Activated T-cell treated with anti-CD3 and anti-CD28 coated beads, Interleukin-2, amount 50 U/mL, for 4 hours (primary cell): ENCODE measurements around the gene CEACAM3. TPM values are rescaled to one million over a fixed set of nuclear protein-coding genes. Genes with fewer than 3 reads are reported as not detected.

Source experiments
- ATAC-seq, 2 donors: fragments of 200-7000 bp; cut with Tn5 transposase; one replicate each; pipeline ENCODE4 v1.10.0; 2021
- DNase-seq: peaks from one replicate; pipeline ENCODE4 v3.0.0-alpha.2; 2020
- H3K27me3 Mint-ChIP-seq: one replicate; pipeline ENCODE4 v1.8.0; 2021; ENCODE audit warnings: low read depth, mixed read lengths
- H3K36me3 Mint-ChIP-seq: one replicate; pipeline ENCODE4 v1.8.0; 2022; ENCODE audit warnings: mixed read lengths; ENCODE audit not compliant: insufficient read depth
- H3K4me1 Mint-ChIP-seq: one replicate; pipeline ENCODE4 v1.8.0; 2021; ENCODE audit warnings: low read depth, mixed read lengths
- H3K4me3 Mint-ChIP-seq: one replicate; pipeline ENCODE4 v1.8.0; 2021; ENCODE audit warnings: mild to moderate bottlenecking, moderate library complexity, mixed read lengths
- H3K9me3 Mint-ChIP-seq: one replicate; pipeline ENCODE4 v1.8.0; 2021; ENCODE audit warnings: mixed read lengths
- total RNA-seq, 3 donors: library from RNA; stranded (reverse); gene quantifications; one replicate each; pipeline ENCODE4 v1.2.1, GENCODE V29; 2021

CEACAM3 gene
- total RNA-seq, 3 donors from 2014 or later: not detected

DNA sequence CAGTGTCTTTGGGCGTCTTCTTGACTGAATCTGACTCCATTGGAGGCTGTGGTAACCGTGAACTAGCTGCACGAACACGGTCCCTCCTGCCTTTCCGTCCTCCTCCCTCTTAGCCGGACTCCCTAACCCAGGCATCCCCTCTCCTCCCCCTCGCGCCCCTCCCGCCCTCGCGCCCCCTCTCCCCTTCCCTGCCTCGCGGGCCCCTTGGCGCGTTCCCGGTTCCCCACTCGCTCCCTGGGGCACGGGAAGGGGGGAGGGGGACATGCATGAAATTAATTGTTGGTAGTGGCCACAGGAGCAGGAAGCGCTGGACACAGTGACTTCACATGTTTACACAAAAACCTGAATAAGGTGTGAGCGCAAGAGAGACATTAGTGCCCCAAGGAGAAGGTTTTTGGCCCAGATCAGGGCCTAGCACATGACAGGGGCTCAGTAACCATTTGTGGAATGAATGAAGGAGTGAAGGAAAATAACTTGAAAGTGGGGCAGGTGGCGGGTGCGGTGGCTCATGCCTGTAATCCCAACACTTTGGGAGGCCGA is 48.7 kb downstream of the CEACAM3 start:
- Mint-ChIP-seq H3K9me3 (no peaks in the 10 kb centered on the region), H3K4me3 (no peak overlapping the region), H3K4me1 (no peaks in the 10 kb centered on the region), H3K27me3 (peaks cover under 1% of the 10 kb centered on the region), H3K36me3 (no peaks in the 10 kb centered on the region)
- DNase-seq: no peak
- ATAC-seq: no peak

GRCh38 chr19:41847351-41848105 is 51.1 kb downstream of the CEACAM3 start:
- no peaks in the 10 kb centered on the region for H3K36me3 Mint-ChIP-seq
- no peak for ATAC-seq
- H3K4me1 Mint-ChIP-seq: no peaks in the 10 kb centered on the region
- H3K9me3 Mint-ChIP-seq: no peaks in the 10 kb centered on the region
- H3K27me3 Mint-ChIP-seq: peaks cover 3% of the 10 kb centered on the region
- no peak overlapping the region for H3K4me3 Mint-ChIP-seq
- DNase-seq: no peak

DNA sequence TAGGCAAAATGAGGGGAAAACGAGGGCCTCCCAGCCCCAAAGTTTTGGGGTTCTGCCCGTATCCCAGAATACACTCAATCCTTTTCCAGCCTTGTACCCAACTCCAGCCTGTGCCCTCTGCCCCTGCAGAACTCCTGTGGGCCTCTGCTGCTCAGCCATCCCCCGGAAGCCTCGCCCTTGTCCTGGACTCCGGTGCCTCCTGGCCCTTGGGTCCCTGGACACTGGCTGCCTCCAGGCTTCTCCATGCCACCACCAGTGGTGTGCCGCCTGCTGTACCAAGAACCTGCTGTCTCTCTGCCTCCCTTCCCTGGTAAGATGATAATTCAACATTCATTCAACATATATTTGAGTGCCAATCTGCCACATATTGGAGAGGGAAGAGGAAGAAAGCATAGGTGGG is 52.3 kb downstream of the CEACAM3 start:
- H3K27me3 Mint-ChIP-seq: peaks cover 3% of the 10 kb centered on the region

DNA sequence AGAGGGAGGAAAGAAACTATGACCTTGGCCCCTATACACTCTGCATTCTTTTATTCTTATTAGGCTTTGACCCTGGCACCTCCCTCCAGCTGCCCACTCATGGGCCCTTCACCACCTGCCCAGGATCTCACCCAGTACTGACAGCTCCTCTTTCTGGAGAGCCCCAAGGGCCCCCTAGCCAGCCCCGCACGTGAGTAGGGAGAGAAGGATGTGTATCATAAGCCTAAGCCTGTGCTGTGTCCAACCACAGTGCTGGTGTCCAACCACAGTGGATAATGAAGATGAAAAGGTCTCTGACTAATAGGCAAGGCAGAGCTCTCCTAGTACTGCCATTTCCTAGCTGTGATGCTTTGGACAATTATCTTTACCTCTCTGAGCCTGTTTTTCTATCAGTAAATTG is 52.7 kb downstream of the CEACAM3 start:
- DNase-seq (no peak), ATAC-seq (no peak)
- Mint-ChIP-seq H3K4me1 (no peaks in the 10 kb centered on the region), H3K27me3 (peaks cover 3% of the 10 kb centered on the region), H3K36me3 (no peaks in the 10 kb centered on the region), H3K4me3 (no peak overlapping the region), H3K9me3 (no peaks in the 10 kb centered on the region)

More for the DNA sequence above, 52.3 kb downstream of the CEACAM3 start:
- Mint-ChIP-seq H3K4me3 (no peak overlapping the region), H3K36me3 (no peaks in the 10 kb centered on the region), H3K4me1 (no peaks in the 10 kb centered on the region), H3K9me3 (no peaks in the 10 kb centered on the region)
- DNase-seq (no peak), ATAC-seq (no peak)

- H3K4me3 Mint-ChIP-seq: no peak overlapping the region
- ATAC-seq (no peak), DNase-seq (no peak)
- H3K9me3 Mint-ChIP-seq: no peaks in the 10 kb centered on the region
- no peaks in the 10 kb centered on the region for H3K36me3 Mint-ChIP-seq
- H3K27me3 Mint-ChIP-seq: peaks cover 3% of the 10 kb centered on the region
- H3K4me1 Mint-ChIP-seq: no peaks in the 10 kb centered on the region
Measured at GRCh38 chr19:41850381-41850780, 54.0 kb downstream of the CEACAM3 start.

GRCh38 chr19:41851456-41851855 is 55.1 kb downstream of the CEACAM3 start:
- Mint-ChIP-seq H3K9me3 (no peaks in the 10 kb centered on the region), H3K27me3 (peaks cover 5% of the 10 kb centered on the region), H3K4me3 (no peak overlapping the region), H3K36me3 (no peaks in the 10 kb centered on the region), H3K4me1 (no peaks in the 10 kb centered on the region)
- ATAC-seq (no peak), DNase-seq (no peak)

DNA sequence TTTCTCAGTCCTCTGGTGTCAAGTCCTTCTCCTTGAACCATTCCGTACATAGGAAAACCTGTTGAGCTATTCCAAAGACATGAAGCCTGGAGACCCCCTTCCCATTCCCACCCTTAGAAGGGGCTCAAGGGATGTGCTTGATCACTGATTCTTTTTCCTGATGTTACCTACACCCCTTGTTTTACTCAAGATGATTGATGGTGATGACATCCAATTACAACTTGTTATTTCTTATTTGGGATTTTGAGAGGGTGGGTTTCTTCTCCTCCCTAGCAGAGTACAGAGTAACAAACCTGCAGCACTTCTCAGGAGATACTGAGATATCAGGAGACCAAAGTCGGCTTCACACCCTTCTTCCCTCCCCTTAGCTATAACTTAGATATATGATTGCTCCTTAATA is 57.0 kb downstream of the CEACAM3 start:
- no peak for ATAC-seq
- no peak for DNase-seq
- Mint-ChIP-seq H3K27me3 (peaks cover 5% of the 10 kb centered on the region), H3K9me3 (no peaks in the 10 kb centered on the region), H3K4me3 (no peak overlapping the region), H3K36me3 (no peaks in the 10 kb centered on the region), H3K4me1 (no peaks in the 10 kb centered on the region)

GRCh38 chr19:41853768-41854167 is 57.4 kb downstream of the CEACAM3 start:
- Mint-ChIP-seq H3K27me3 (peaks cover 5% of the 10 kb centered on the region), H3K9me3 (no peaks in the 10 kb centered on the region), H3K36me3 (no peaks in the 10 kb centered on the region), H3K4me1 (no peaks in the 10 kb centered on the region), H3K4me3 (no peak overlapping the region)
- ATAC-seq: no peak
- DNase-seq: no peak

- no peak for ATAC-seq
- Mint-ChIP-seq H3K9me3 (no peaks in the 10 kb centered on the region), H3K36me3 (peaks cover 34% of the 10 kb centered on the region)
Measured at GRCh38 chr19:41859213-41859617, 62.8 kb downstream of the CEACAM3 start.

GRCh38 chr19:41859618-41860418 is 63.4 kb downstream of the CEACAM3 start, which contains the start of gene RPS19:
TSS of gene RPS19 (plus strand) at chr19:41860255. CDS start at chr19:41860775, 520 bp downstream.
- Mint-ChIP-seq H3K36me3 (peaks cover 39% of the 10 kb centered on the region), H3K4me1 (peaks cover 44% of the 10 kb centered on the region), H3K27me3 (peaks cover 2% of the 10 kb centered on the region), H3K4me3 (peak within 1 kb of the TSS; percentile 88), H3K9me3 (no peaks in the 10 kb centered on the region)
- ATAC-seq (peak; percentile 84 to 87), DNase-seq (peak; percentile 98)

More at GRCh38 chr19:41859213-41859617, 62.8 kb downstream of the CEACAM3 start:
- peak overlapping the region; percentile 88 for H3K4me3 Mint-ChIP-seq
- H3K4me1 Mint-ChIP-seq: peaks cover 38% of the 10 kb centered on the region
- DNase-seq: no peak
- H3K27me3 Mint-ChIP-seq: peaks cover 2% of the 10 kb centered on the region

- ATAC-seq (no peak), DNase-seq (peak; percentile 43)
- Mint-ChIP-seq H3K9me3 (no peaks in the 10 kb centered on the region), H3K36me3 (peaks cover 39% of the 10 kb centered on the region), H3K4me3 (peak overlapping the region; percentile 88), H3K4me1 (peaks cover 47% of the 10 kb centered on the region), H3K27me3 (peaks cover 2% of the 10 kb centered on the region)
Measured at GRCh38 chr19:41860419-41861115, 64.2 kb downstream of the CEACAM3 start.
